ENCODE results near the gene FXYD6.

GRCh38 chr11:117925198-117925925, 48.9 kb upstream of the FXYD6 start:
- TF ChIP-seq CTCF (conservative IDR thresholded peaks at IDR 0.05; ENCODE audit: low read length) = no peak
- TF ChIP-seq EZH2phosphoT487 (IDR thresholded peaks at IDR 0.05; ENCODE audit: borderline replicate concordance, low read depth, low read length) = no peak

Measured in OCI-LY7 (cell line).